HepG2 (cell line): ENCODE data around the gene EXOC6B. TPM values are rescaled to one million over a fixed set of nuclear protein-coding genes. Genes with fewer than 3 reads are reported as not detected.
A peak's percentile ranks its signal among the peaks of the same experiment; 100 is the strongest.

Experiments used
- ATAC-seq: fragments of 200-7000 bp; cut with Tn5 transposase; 3 replicates; pipeline ENCODE4 v1.9.1; 2020; ENCODE audit warnings: mild to moderate bottlenecking, moderate library complexity
- BruUV-seq: library from RNA; stranded (reverse); fragments of 400-500 nt; replicated peaks from 2 replicates; lab custom pipeline; 2021; lab: Mats Ljungman, UMichigan
- CTCF ChIA-PET: fragments of 300-600 bp; formaldehyde crosslinking; extraction: SDS; loops from one replicate; lab custom pipeline; 2021; ENCODE audit warnings: low total read pairs, inconsistent platforms, low intra/inter-chr PET ratio; lab: Yijun Ruan, JAX
- POLR2A ChIA-PET: fragments of 350-600 bp; sonication (Branson Sonifier 250); formaldehyde crosslinking; loops from one replicate; lab custom pipeline; 2020; ENCODE audit warnings: antibody characterized with exemption, inconsistent platforms; lab: Yijun Ruan, JAX
- DNase-seq: peaks from one replicate; pipeline ENCODE4 v3.0.0-alpha.2; 2015; ENCODE audit warnings: low spot score
- FAIRE-seq: peaks from 3 replicates; lab custom pipeline; 2011; peaks lifted over from hg19 to GRCh38; lab: Jason Lieb, UNC
- H2AFZ ChIP-seq: one replicate; pipeline ENCODE4 v1.6.1; 2011; ENCODE audit warnings: low read length, inconsistent platforms
- H3K27ac ChIP-seq: fragments of 300-600 bp; 3 replicates; pipeline ENCODE4 v1.8.0; 2011; ENCODE audit warnings: mixed run types, mild to moderate bottlenecking, mixed read lengths, low read length, inconsistent platforms; ENCODE audit not compliant: insufficient read depth; ENCODE audit errors: extremely low read length
- H3K27me3 ChIP-seq, 2 experiments: fragments of 200-600 bp in 1 of 2; 2 replicates in 1 of 2; 3 replicates in 1 of 2; pipeline versions ENCODE4 v1.6.0 to v1.8.0; 2011; ENCODE audit warnings: low read length in 2 of 2, mild to moderate bottlenecking in 2 of 2, moderate library complexity in 2 of 2, inconsistent platforms in 1 of 2; ENCODE audit not compliant: insufficient read depth in 2 of 2, control insufficient read depth in 1 of 2
- H3K36me3 ChIP-seq, 2 experiments: fragments of 200-600 bp in 1 of 2; replicated peaks in 1 of 2; 2 replicates in 1 of 2; 3 replicates in 1 of 2; pipeline versions ENCODE4 v1.5.1 to v1.8.0; 2011; ENCODE audit warnings: low read length in 2 of 2, inconsistent platforms in 1 of 2; ENCODE audit not compliant: insufficient read depth in 2 of 2, control insufficient read depth in 1 of 2
- H3K4me1 ChIP-seq: 2 replicates; pipeline ENCODE4 v1.5.1; 2012; ENCODE audit warnings: low read length, inconsistent platforms; ENCODE audit not compliant: insufficient read depth
- H3K4me2 ChIP-seq: 2 replicates; pipeline ENCODE4 v1.6.0; 2011; ENCODE audit warnings: low read depth, low read length, inconsistent platforms
- H3K4me3 ChIP-seq, 3 experiments: fragments of 200-600 bp in 1 of 3; sonication (generic), shearing (Covaris generic) in 1 of 3; replicated peaks in 1 of 3; 2 replicates each; pipeline ENCODE4 v1.5.1; 2011 to 2016; ENCODE audit warnings: low read length in 3 of 3, inconsistent platforms in 2 of 3, low read depth in 2 of 3, mild to moderate bottlenecking in 2 of 3, control low read depth in 1 of 3, mixed read lengths in 1 of 3; ENCODE audit not compliant: insufficient read depth in 1 of 3
- H3K79me2 ChIP-seq: one replicate; pipeline ENCODE4 v1.6.1; 2011; ENCODE audit warnings: low read length, inconsistent platforms; ENCODE audit not compliant: insufficient read depth
- H3K9ac ChIP-seq: 2 replicates; pipeline ENCODE4 v1.6.0; 2011; ENCODE audit warnings: mild to moderate bottlenecking, low read depth, low read length, inconsistent platforms; ENCODE audit not compliant: insufficient read depth
- H3K9me3 ChIP-seq: 2 replicates; pipeline ENCODE4 v1.5.1; 2012; ENCODE audit warnings: mild to moderate bottlenecking, low read length
- H4K20me1 ChIP-seq: 2 replicates; pipeline ENCODE4 v1.6.0; 2011; ENCODE audit warnings: inconsistent platforms, mild to moderate bottlenecking, low read length, moderate library complexity; ENCODE audit not compliant: insufficient read depth
- NFAT5 ChIP-seq: sonication (generic); formaldehyde crosslinking; IDR thresholded peaks from 2 replicates; pipeline ENCODE4 v1.4.0; 2020; ENCODE audit warnings: missing genetic modification reagents
- SIN3B ChIP-seq: fragments of 150-350 bp; IDR thresholded peaks from 2 replicates; pipeline ENCODE4 v1.6.1; 2014; ENCODE audit warnings: low read length
- SPEN ChIP-seq: sonication (generic); formaldehyde crosslinking; IDR thresholded peaks from 2 replicates; pipeline ENCODE4 v1.5.1; 2020; ENCODE audit warnings: low read depth, mild to moderate bottlenecking, missing genetic modification reagents
- ZNF687 ChIP-seq: sonication (generic); formaldehyde crosslinking; IDR thresholded peaks from 2 replicates; pipeline ENCODE4 v1.5.1; 2020; ENCODE audit warnings: mild to moderate bottlenecking, missing genetic modification reagents, moderate library complexity
- WGBS: methylation state at CpG from one replicate; pipeline ENCODE4 v1.1.6; 2017; ENCODE audit warnings: low lambda C conversion rate; 5-methylcytosine and 5-hydroxymethylcytosine counted together
- in situ Hi-C: cut with HindIII; loops from 2 replicates; pipeline ENCODE4 v1.10.0; 2017; ENCODE audit warnings: low pct_unique_long_range_greater_than_20kb; ENCODE audit not compliant: extremely low pct_ligation_motif_present
- intact Hi-C: fragments of 100-400 bp; cut with micrococcal nuclease; formaldehyde crosslinking; loops from one replicate; pipeline ENCODE4 v1.10.0; 2022; ENCODE audit not compliant: unreplicated experiment
- polyA plus RNA-seq, 8 experiments: library from polyadenylated mRNA; depleted of rRNA in 3 of 8; stranded (reverse) in 7 of 8; unstranded in 1 of 8; fragments of >200 nt; fragmentation: Illumina TruSeq in 4 of 8; extraction: Trizol in 4 of 8; gene quantifications; 2 replicates each; pipeline versions ENCODE4 v1.2.1 to v1.2.3, GENCODE V29; 2011 to 2016; ENCODE audit warnings: low read depth in 4 of 8, missing spikeins in 1 of 8, mixed read lengths in 1 of 8; ENCODE audit not compliant: insufficient read depth in 1 of 8
- total RNA-seq, 5 experiments: library from RNA; depleted of rRNA; stranded (reverse); fragments of >200 nt; fragmentation: Illumina TruSeq; extraction: Trizol; gene quantifications; 2 replicates each; pipeline ENCODE4 v1.2.3, GENCODE V29; 2016; ENCODE audit warnings: low read depth in 1 of 5
- TF ChIP-seq, protein P1 (sequence below): sonication (generic); formaldehyde crosslinking; IDR thresholded peaks from 2 replicates; pipeline ENCODE4 v1.5.1; 2020; ENCODE audit warnings: mild to moderate bottlenecking, missing genetic modification reagents, moderate library complexity
- TF ChIP-seq, protein P2 (sequence below): sonication (generic); formaldehyde crosslinking; IDR thresholded peaks from 2 replicates; pipeline ENCODE4 v1.9.0; 2021; ENCODE audit warnings: missing genetic modification reagents, borderline replicate concordance

The EXOC6B gene
- total and polyA plus RNA-seq, 2 of the 13 experiments (the other 11 are each of a cell fraction or from before 2014, with no cell fraction given) = 9.1 to 15.9 TPM

GRCh38 chr2:72148837-72149555 lies 676.8 kb downstream of the EXOC6B start:
- H3K4me3 ChIP-seq = peak overlapping the region; percentile 46 to 70 (median 53); a peak in 5 of 6 replicates
- peaks cover 37% of the 10 kb centered on the region for H3K4me1 ChIP-seq
- no peak overlapping the region for H3K9ac ChIP-seq
- 8% methylated on average over 39 of the region's 65 CpGs for WGBS
- H2AFZ ChIP-seq = no peak overlapping the region
- in situ Hi-C loops = loop anchor here (10.0 kb wide), 1 partner anchor 344 kb away; no protein-coding TSS in a partner anchor
- BruUV-seq = no TSS peak
- intact Hi-C loops = no loop called here
- H3K27ac ChIP-seq = no peak overlapping the region
- ChIA-PET POLR2A (no interaction called here), CTCF (interaction anchor here (1.0 to 3.4 kb wide), 3 partner anchors 225 to 617 kb away, joined by 3 to 56 read pairs (median 7); no protein-coding TSS in a partner anchor)
- peaks cover 14% of the 10 kb centered on the region; the same call in 1 of the 2 replicates for H4K20me1 ChIP-seq
- ATAC-seq = peak; percentile 5; the same call in 2 of the 3 replicates
- H3K36me3 ChIP-seq = no peaks in the 10 kb centered on the region
- H3K9me3 ChIP-seq = peaks cover 7% of the 10 kb centered on the region; the same call in 1 of the 2 replicates
- H3K79me2 ChIP-seq = no peaks in the 10 kb centered on the region
- H3K27me3 ChIP-seq = peaks cover 31 to 92% of the 10 kb centered on the region in 2 experiments
- FAIRE-seq = no peak
- H3K4me2 ChIP-seq = peak overlapping the region; percentile 80
- no peak for DNase-seq
- TF ChIP-seq SPEN (CRISPR knock-in tag) (0 out of 2 replicates have a peak, but pooled peaks have one; percentile 5), ZNF687 (CRISPR knock-in tag) (peak; percentile 22; the same call in 1 of the 2 replicates), SIN3B (no peak), NFAT5 (no peak)
- TF ChIP-seq, protein P1, sequence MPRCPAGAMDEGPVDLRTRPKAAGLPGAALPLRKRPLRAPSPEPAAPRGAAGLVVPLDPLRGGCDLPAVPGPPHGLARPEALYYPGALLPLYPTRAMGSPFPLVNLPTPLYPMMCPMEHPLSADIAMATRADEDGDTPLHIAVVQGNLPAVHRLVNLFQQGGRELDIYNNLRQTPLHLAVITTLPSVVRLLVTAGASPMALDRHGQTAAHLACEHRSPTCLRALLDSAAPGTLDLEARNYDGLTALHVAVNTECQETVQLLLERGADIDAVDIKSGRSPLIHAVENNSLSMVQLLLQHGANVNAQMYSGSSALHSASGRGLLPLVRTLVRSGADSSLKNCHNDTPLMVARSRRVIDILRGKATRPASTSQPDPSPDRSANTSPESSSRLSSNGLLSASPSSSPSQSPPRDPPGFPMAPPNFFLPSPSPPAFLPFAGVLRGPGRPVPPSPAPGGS (CRISPR knock-in tag) = 0 out of 2 replicates have a peak, but pooled peaks have one; percentile 7
- TF ChIP-seq, protein P2, sequence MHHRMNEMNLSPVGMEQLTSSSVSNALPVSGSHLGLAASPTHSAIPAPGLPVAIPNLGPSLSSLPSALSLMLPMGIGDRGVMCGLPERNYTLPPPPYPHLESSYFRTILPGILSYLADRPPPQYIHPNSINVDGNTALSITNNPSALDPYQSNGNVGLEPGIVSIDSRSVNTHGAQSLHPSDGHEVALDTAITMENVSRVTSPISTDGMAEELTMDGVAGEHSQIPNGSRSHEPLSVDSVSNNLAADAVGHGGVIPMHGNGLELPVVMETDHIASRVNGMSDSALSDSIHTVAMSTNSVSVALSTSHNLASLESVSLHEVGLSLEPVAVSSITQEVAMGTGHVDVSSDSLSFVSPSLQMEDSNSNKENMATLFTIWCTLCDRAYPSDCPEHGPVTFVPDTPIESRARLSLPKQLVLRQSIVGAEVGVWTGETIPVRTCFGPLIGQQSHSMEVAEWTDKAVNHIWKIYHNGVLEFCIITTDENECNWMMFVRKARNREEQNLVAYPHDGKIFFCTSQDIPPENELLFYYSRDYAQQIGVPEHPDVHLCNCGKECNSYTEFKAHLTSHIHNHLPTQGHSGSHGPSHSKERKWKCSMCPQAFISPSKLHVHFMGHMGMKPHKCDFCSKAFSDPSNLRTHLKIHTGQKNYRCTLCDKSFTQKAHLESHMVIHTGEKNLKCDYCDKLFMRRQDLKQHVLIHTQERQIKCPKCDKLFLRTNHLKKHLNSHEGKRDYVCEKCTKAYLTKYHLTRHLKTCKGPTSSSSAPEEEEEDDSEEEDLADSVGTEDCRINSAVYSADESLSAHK = no peak
